GM12878 (cell line): Measurements from ENCODE around the gene DYNC1I1. TPM values are rescaled to one million over a fixed set of nuclear protein-coding genes. Genes with fewer than 3 reads are reported as not detected.

Source experiments
- ATAC-seq: fragments of 200-7000 bp; cut with Tn5 transposase; 3 replicates; pipeline ENCODE4 v1.9.1; 2020; ENCODE audit warnings: mild to moderate bottlenecking, moderate library complexity
- BruUV-seq: library from RNA; stranded (reverse); fragments of 400-500 nt; replicated peaks from 2 replicates; lab custom pipeline; 2021; lab: Mats Ljungman, UMichigan
- CTCF ChIA-PET: fragments of 300-600 bp; sonication (Branson Sonifier 250); formaldehyde crosslinking; extraction: SDS; loops from one replicate; lab custom pipeline; 2021; ENCODE audit warnings: inconsistent platforms; lab: Yijun Ruan, JAX
- POLR2A ChIA-PET: fragments of 350-600 bp; formaldehyde crosslinking; extraction: SDS; loops from one replicate; lab custom pipeline; 2021; ENCODE audit warnings: inconsistent platforms; lab: Charles Lee
- RAD21 ChIA-PET: fragments of 300-600 bp; sonication (Branson Sonifier 250); formaldehyde crosslinking; loops from one replicate; lab custom pipeline; 2023; ENCODE audit warnings: antibody characterized with exemption; ENCODE audit not compliant: unreplicated experiment; lab: Charles Lee
- SMC1A ChIA-PET: fragments of 300-600 bp; sonication (Branson Sonifier 250); formaldehyde crosslinking; loops from one replicate; lab custom pipeline; 2023; ENCODE audit not compliant: unreplicated experiment, uncharacterized antibody; lab: Charles Lee
- DNase-seq: peaks from one replicate; pipeline ENCODE4 v3.0.0-alpha.2; 2011; ENCODE audit warnings: low read depth, low spot score
- FAIRE-seq: peaks from 3 replicates; lab custom pipeline; 2011; peaks lifted over from hg19 to GRCh38; lab: Jason Lieb, UNC
- H2AFZ ChIP-seq: 2 replicates; pipeline ENCODE4 v1.6.0; 2011; ENCODE audit warnings: low read depth, low read length, control low read depth; ENCODE audit not compliant: control insufficient read depth
- H3K27ac ChIP-seq: 2 replicates; pipeline ENCODE4 v1.5.1; 2011; ENCODE audit warnings: control low read depth; ENCODE audit not compliant: control insufficient read depth, insufficient read depth
- H3K27me3 ChIP-seq, 2 experiments: replicated peaks in 1 of 2; 2 replicates each; pipeline versions ENCODE4 v1.6.0 to v1.6.1; 2011; ENCODE audit warnings: low read length in 1 of 2; ENCODE audit not compliant: control insufficient read depth in 2 of 2, insufficient read depth in 2 of 2
- H3K36me3 ChIP-seq, 2 experiments: 2 replicates each; pipeline ENCODE4 v1.5.1; 2011; ENCODE audit warnings: low read length in 1 of 2; ENCODE audit not compliant: control insufficient read depth in 2 of 2, insufficient read depth in 2 of 2
- H3K4me1 ChIP-seq: 2 replicates; pipeline ENCODE4 v1.6.1; 2011; ENCODE audit warnings: mild to moderate bottlenecking, low read length, moderate library complexity, mixed read lengths; ENCODE audit not compliant: control insufficient read depth, insufficient read depth
- H3K4me2 ChIP-seq: 2 replicates; pipeline ENCODE4 v1.6.0; 2011; ENCODE audit warnings: control low read depth; ENCODE audit not compliant: control insufficient read depth, insufficient read depth
- H3K4me3 ChIP-seq: fragments of 200-600 bp; sonication (generic); 2 replicates; pipeline ENCODE4 v1.5.1; 2016
- H3K79me2 ChIP-seq: 2 replicates; pipeline ENCODE4 v1.6.0; 2011; ENCODE audit warnings: low read length; ENCODE audit not compliant: control insufficient read depth, insufficient read depth
- H3K9ac ChIP-seq: 2 replicates; pipeline ENCODE4 v1.8.0; 2011; ENCODE audit warnings: low read length, control low read depth, mixed read lengths; ENCODE audit not compliant: control insufficient read depth, insufficient read depth
- H3K9me3 ChIP-seq: replicated peaks from 3 replicates; pipeline ENCODE4 v1.5.1; 2011; ENCODE audit warnings: mild to moderate bottlenecking, low read length; ENCODE audit not compliant: control insufficient read depth, insufficient read depth
- H4K20me1 ChIP-seq: 2 replicates; pipeline ENCODE4 v1.6.0; 2011; ENCODE audit not compliant: control insufficient read depth, insufficient read depth
- CEBPB ChIP-seq, 2 experiments: fragments of 150-350 bp in 1 of 2; IDR thresholded peaks; 2 replicates each; pipeline ENCODE4 v1.6.1; 2012 to 2014; ENCODE audit warnings: low read depth in 2 of 2, low read length in 2 of 2, borderline replicate concordance in 1 of 2, inconsistent platforms in 1 of 2
- EED ChIP-seq: sonication (generic); IDR thresholded peaks from 2 replicates; pipeline ENCODE4 v1.6.1; 2016; ENCODE audit warnings: antibody characterized with exemption, low read depth
- JUND ChIP-seq: IDR thresholded peaks from 2 replicates; pipeline ENCODE4 v1.6.1; 2012; ENCODE audit warnings: low read depth, mild to moderate bottlenecking, low read length, improper control_type of control experiment, moderate library complexity
- KLF5 ChIP-seq: fragments of 450-650 bp; IDR thresholded peaks from 2 replicates; pipeline ENCODE4 v1.6.1; 2014; ENCODE audit warnings: mild to moderate bottlenecking; ENCODE audit not compliant: partially characterized antibody
- MEF2A ChIP-seq: IDR thresholded peaks from 2 replicates; pipeline ENCODE4 v1.6.1; 2011; ENCODE audit warnings: low read depth, mild to moderate bottlenecking, low read length, moderate library complexity; ENCODE audit not compliant: insufficient read depth
- MTA3 ChIP-seq: IDR thresholded peaks from 2 replicates; pipeline ENCODE4 v1.6.1; 2012; ENCODE audit warnings: low read length, inconsistent platforms, borderline replicate concordance
- NRF1 ChIP-seq: conservative IDR thresholded peaks from 2 replicates; pipeline ENCODE4 v1.6.1; 2011; ENCODE audit warnings: mild to moderate bottlenecking, low read depth, low read length, improper control_type of control experiment
- PAX8 ChIP-seq: fragments of 450-650 bp; IDR thresholded peaks from 2 replicates; pipeline ENCODE4 v1.6.1; 2017; ENCODE audit warnings: mild to moderate bottlenecking, moderate library complexity
- PML ChIP-seq: IDR thresholded peaks from 2 replicates; pipeline ENCODE4 v1.6.1; 2012; ENCODE audit warnings: low read length, inconsistent platforms
- POLR2A ChIP-seq: IDR thresholded peaks from 2 replicates; pipeline ENCODE4 v1.6.1; 2011; ENCODE audit warnings: low read depth, mild to moderate bottlenecking, low read length
- RCOR1 ChIP-seq: conservative IDR thresholded peaks from 2 replicates; pipeline ENCODE4 v1.6.1; 2012; ENCODE audit warnings: low read depth, low read length, improper control_type of control experiment
- SMC3 ChIP-seq: IDR thresholded peaks from 2 replicates; pipeline ENCODE4 v1.6.1; 2011; ENCODE audit warnings: low read length, improper control_type of control experiment, borderline replicate concordance
- SP1 ChIP-seq: IDR thresholded peaks from one replicate; pipeline ENCODE4 v1.6.1; 2011; ENCODE audit warnings: low read depth, low read length
- STAT1 ChIP-seq: fragments of 450-650 bp; conservative IDR thresholded peaks from 2 replicates; pipeline ENCODE4 v1.6.1; 2014; ENCODE audit warnings: antibody characterized with exemption, mild to moderate bottlenecking
- YY1 ChIP-seq: IDR thresholded peaks from 2 replicates; pipeline ENCODE4 v1.6.1; 2011; ENCODE audit warnings: low read depth, mild to moderate bottlenecking, low read length
- ZNF207 ChIP-seq: fragments of 450-650 bp; IDR thresholded peaks from 2 replicates; pipeline ENCODE4 v1.6.1; 2014; ENCODE audit warnings: antibody characterized with exemption, mild to moderate bottlenecking, borderline replicate concordance
- ZNF384 ChIP-seq: IDR thresholded peaks from 2 replicates; pipeline ENCODE4 v1.6.1; 2012; ENCODE audit warnings: low read depth, mild to moderate bottlenecking, low read length, improper control_type of control experiment, borderline replicate concordance
- WGBS: methylation state at CpG from one replicate; pipeline ENCODE4 v1.1.6; 2016; ENCODE audit warnings: low lambda C conversion rate; ENCODE audit not compliant: insufficient replicate concordance, insufficient coverage; ENCODE audit errors: missing lambda C conversion rate; 5-methylcytosine and 5-hydroxymethylcytosine counted together
- in situ Hi-C: fragments of 300-500 bp; cut with MboI; formaldehyde crosslinking; loops from 9 replicates; pipeline ENCODE4 v1.14.3; 2018; ENCODE audit warnings: mixed read lengths
- intact Hi-C: fragments of 100-400 bp; cut with micrococcal nuclease; formaldehyde crosslinking; loops from one replicate; pipeline ENCODE4 v1.14.2; 2022; ENCODE audit not compliant: unreplicated experiment
- polyA plus RNA-seq, 11 experiments: library from polyadenylated mRNA; depleted of rRNA in 4 of 11; unstranded in 6 of 11; stranded (reverse) in 5 of 11; fragments of >200 nt; fragmentation: Nextera tagmentation in 4 of 11; fragmentation: Illumina TruSeq in 1 of 11; extraction: Ambion mirVana in 4 of 11; extraction: Trizol in 1 of 11; gene quantifications; 1 replicate in 1 of 11; 2 replicates in 10 of 11; pipeline versions ENCODE4 v1.2.1 to v1.2.3, GENCODE V29; 2011 to 2016; ENCODE audit warnings: inconsistent platforms in 2 of 11, missing spikeins in 2 of 11, low read depth in 1 of 11
- total RNA-seq, 4 experiments: library from RNA; depleted of rRNA in 3 of 4; stranded (reverse); fragments of >200 nt in 3 of 4; fragmentation: Illumina TruSeq in 1 of 4; extraction: Trizol in 1 of 4; gene quantifications; 2 replicates each; pipeline versions ENCODE4 v1.2.1 to v1.2.3, GENCODE V29; 2013 to 2021
- TF ChIP-seq, protein P1 (sequence below): IDR thresholded peaks from 2 replicates; pipeline ENCODE4 v1.6.1; 2012; ENCODE audit warnings: low read depth, low read length, improper control_type of control experiment

Gene DYNC1I1
- total and polyA plus RNA-seq, 10 of the 15 experiments (the other 5 are each of a cell fraction or from before 2014, with no cell fraction given) = 0.05 to 0.91 (median 0.14) TPM; not detected in 3

DNA sequence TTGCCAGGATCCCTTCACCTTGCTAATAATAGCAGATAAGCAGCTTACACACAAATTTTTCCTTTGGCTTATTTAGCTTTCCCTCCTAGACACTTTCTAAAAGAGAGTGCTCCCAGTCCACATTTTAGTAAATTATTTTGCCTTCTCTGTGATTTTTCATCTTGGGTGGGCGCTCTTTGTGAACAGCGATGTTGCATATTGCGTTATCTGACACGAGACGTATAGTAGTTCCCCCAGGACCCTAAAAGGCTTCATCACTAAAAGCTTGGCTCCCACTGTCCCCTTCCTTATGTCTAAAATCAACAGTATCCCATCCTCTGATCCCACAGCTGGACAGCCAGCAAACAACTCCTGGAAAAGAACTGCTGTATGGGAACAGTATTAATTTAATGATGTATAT is 232.9 kb downstream of the DYNC1I1 start (continued):
- TF ChIP-seq JUND = no peak
- TF ChIP-seq ZNF207 = no peak
- no peak for TF ChIP-seq SMC3
- TF ChIP-seq EED = no peak
- TF ChIP-seq YY1 = no peak
- TF ChIP-seq SP1 = no peak
- no peak for TF ChIP-seq NRF1
- TF ChIP-seq CEBPB (IDR thresholded peaks at IDR 0.05; ENCODE audit: borderline replicate concordance in 1 of 2, low read depth in 2 of 2, low read length in 2 of 2) = no peak

DNA sequence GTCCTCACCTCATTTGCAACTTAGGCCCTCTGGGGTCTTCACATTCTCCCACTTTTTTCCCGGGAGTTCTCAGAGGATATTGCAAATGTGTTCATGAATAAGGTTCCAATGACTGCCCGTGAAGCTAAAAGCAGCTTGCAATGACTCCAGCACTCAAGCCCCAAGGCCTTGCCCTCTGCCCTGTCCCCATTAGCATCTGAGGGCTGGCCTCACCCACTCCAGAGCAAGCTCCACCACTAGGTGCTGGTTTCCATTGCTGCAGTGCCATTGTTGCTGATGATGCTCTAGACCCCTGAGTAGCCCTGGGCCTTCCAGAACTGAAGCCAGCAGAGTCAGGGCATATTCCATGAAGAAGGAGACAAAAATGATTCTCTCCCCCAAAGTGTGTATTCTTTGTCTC is 236.8 kb downstream of the DYNC1I1 start:
- H3K4me2 ChIP-seq = no peak overlapping the region
- POLR2A ChIA-PET = no interaction called here
- no peaks in the 10 kb centered on the region for H3K79me2 ChIP-seq
- SMC1A ChIA-PET = no interaction called here
- RAD21 ChIA-PET = no interaction called here
- no TSS peak for BruUV-seq
- peaks cover 0 to 2% of the 10 kb centered on the region in 2 experiments; a peak in 3 of 4 replicates for H3K27me3 ChIP-seq
- CTCF ChIA-PET = no interaction called here
- intact Hi-C loops = no loop called here
- H3K9ac ChIP-seq = no peak overlapping the region
- in situ Hi-C loops = no loop called here
- no peak for ATAC-seq
- H3K9me3 ChIP-seq = no peaks in the 10 kb centered on the region
- DNase-seq = no peak
- no peaks in the 10 kb centered on the region for H3K4me1 ChIP-seq
- no peaks in the 10 kb centered on the region for H3K36me3 ChIP-seq
- TF ChIP-seq STAT1 (no peak), RCOR1 (no peak), KLF5 (no peak), PML (no peak), ZNF384 (no peak), POLR2A (no peak), MTA3 (no peak), MEF2A (no peak), PAX8 (no peak)
- TF ChIP-seq, protein P1, sequence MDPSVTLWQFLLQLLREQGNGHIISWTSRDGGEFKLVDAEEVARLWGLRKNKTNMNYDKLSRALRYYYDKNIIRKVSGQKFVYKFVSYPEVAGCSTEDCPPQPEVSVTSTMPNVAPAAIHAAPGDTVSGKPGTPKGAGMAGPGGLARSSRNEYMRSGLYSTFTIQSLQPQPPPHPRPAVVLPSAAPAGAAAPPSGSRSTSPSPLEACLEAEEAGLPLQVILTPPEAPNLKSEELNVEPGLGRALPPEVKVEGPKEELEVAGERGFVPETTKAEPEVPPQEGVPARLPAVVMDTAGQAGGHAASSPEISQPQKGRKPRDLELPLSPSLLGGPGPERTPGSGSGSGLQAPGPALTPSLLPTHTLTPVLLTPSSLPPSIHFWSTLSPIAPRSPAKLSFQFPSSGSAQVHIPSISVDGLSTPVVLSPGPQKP = no peak
- H2AFZ ChIP-seq = no peak overlapping the region
- FAIRE-seq = no peak
- no peak overlapping the region for H3K4me3 ChIP-seq
- H4K20me1 ChIP-seq = no peaks in the 10 kb centered on the region
- WGBS = 29% methylated on average over 2 of the region's 2 CpGs
- no peak overlapping the region for H3K27ac ChIP-seq
